A549 (cell line): ENCODE measurements around the gene TDRD3.

ENCODE experiments used
- BHLHE40 ChIP-seq: IDR thresholded peaks from 2 replicates; pipeline ENCODE4 v1.6.1; 2012; ENCODE audit warnings: low read depth, low read length, inconsistent platforms
- EP300 ChIP-seq, 2 experiments: fragments of >200 bp; sonication (Bioruptor Twin); formaldehyde crosslinking; IDR thresholded peaks; 2 replicates in 1 of 2; 3 replicates in 1 of 2; pipeline ENCODE4 v1.6.1; 2016 to 2017
- HOXB5 ChIP-seq: fragments of 250-450 bp; sonication (Bioruptor Pico); IDR thresholded peaks from 2 replicates; pipeline ENCODE4 v1.5.0; 2020; ENCODE audit warnings: mild to moderate bottlenecking, moderate library complexity
- KDM1A ChIP-seq: fragments of 200-600 bp; sonication (generic); IDR thresholded peaks from 2 replicates; pipeline ENCODE4 v1.6.1; 2016; ENCODE audit warnings: low read depth, mild to moderate bottlenecking
- POLR2A ChIP-seq: IDR thresholded peaks from 2 replicates; pipeline ENCODE4 v1.6.1; 2012; ENCODE audit warnings: mild to moderate bottlenecking, low read length
- RAD21 ChIP-seq, 2 experiments: fragments of >200 bp in 1 of 2; sonication (Bioruptor Twin) in 1 of 2; formaldehyde crosslinking in 1 of 2; IDR thresholded peaks in 1 of 2; conservative IDR thresholded peaks in 1 of 2; 2 replicates in 1 of 2; 3 replicates in 1 of 2; pipeline ENCODE4 v1.6.1; 2012 to 2018; ENCODE audit warnings: inconsistent platforms in 1 of 2
- RARB ChIP-seq: fragments of 250-450 bp; sonication (Bioruptor Pico); IDR thresholded peaks from 2 replicates; pipeline ENCODE4 v1.8.0; 2021; ENCODE audit warnings: mild to moderate bottlenecking, moderate library complexity
- SMC3 ChIP-seq: fragments of >200 bp; sonication (Bioruptor Twin); formaldehyde crosslinking; IDR thresholded peaks from 3 replicates; pipeline ENCODE4 v1.6.1; 2018; ENCODE audit warnings: inconsistent platforms
- TF ChIP-seq, protein P1 (sequence below): fragments of >200 bp; sonication (Bioruptor Twin); formaldehyde crosslinking; IDR thresholded peaks from 3 replicates; pipeline ENCODE4 v1.5.1; 2016
- TF ChIP-seq, protein P2 (sequence below): IDR thresholded peaks from 2 replicates; pipeline ENCODE4 v1.6.1; 2012

- no peak for TF ChIP-seq EP300 (IDR thresholded peaks at IDR 0.05)
- TF ChIP-seq POLR2A = no peak
- no peak for TF ChIP-seq RAD21 (conservative IDR thresholded peaks at IDR 0.05 in 1 of 2, IDR thresholded peaks at IDR 0.05 in 1 of 2)
- TF ChIP-seq, protein P1, sequence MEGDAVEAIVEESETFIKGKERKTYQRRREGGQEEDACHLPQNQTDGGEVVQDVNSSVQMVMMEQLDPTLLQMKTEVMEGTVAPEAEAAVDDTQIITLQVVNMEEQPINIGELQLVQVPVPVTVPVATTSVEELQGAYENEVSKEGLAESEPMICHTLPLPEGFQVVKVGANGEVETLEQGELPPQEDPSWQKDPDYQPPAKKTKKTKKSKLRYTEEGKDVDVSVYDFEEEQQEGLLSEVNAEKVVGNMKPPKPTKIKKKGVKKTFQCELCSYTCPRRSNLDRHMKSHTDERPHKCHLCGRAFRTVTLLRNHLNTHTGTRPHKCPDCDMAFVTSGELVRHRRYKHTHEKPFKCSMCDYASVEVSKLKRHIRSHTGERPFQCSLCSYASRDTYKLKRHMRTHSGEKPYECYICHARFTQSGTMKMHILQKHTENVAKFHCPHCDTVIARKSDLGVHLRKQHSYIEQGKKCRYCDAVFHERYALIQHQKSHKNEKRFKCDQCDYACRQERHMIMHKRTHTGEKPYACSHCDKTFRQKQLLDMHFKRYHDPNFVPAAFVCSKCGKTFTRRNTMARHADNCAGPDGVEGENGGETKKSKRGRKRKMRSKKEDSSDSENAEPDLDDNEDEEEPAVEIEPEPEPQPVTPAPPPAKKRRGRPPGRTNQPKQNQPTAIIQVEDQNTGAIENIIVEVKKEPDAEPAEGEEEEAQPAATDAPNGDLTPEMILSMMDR = no peak
- TF ChIP-seq SMC3 = no peak
- no peak for TF ChIP-seq BHLHE40
- no peak for TF ChIP-seq RARB (CRISPR knock-in tag)
- TF ChIP-seq HOXB5 = no peak
- TF ChIP-seq, protein P2, sequence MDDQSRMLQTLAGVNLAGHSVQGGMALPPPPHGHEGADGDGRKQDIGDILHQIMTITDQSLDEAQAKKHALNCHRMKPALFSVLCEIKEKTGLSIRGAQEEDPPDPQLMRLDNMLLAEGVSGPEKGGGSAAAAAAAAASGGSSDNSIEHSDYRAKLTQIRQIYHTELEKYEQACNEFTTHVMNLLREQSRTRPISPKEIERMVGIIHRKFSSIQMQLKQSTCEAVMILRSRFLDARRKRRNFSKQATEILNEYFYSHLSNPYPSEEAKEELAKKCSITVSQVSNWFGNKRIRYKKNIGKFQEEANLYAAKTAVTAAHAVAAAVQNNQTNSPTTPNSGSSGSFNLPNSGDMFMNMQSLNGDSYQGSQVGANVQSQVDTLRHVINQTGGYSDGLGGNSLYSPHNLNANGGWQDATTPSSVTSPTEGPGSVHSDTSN = no peak
- TF ChIP-seq KDM1A = no peak
These were observed 57.4 kb downstream of the TDRD3 start for GRCh38 chr13:60454425-60454824.
